ENCODE measurements around the gene DOP1B.

DOP1B gene

DNA sequence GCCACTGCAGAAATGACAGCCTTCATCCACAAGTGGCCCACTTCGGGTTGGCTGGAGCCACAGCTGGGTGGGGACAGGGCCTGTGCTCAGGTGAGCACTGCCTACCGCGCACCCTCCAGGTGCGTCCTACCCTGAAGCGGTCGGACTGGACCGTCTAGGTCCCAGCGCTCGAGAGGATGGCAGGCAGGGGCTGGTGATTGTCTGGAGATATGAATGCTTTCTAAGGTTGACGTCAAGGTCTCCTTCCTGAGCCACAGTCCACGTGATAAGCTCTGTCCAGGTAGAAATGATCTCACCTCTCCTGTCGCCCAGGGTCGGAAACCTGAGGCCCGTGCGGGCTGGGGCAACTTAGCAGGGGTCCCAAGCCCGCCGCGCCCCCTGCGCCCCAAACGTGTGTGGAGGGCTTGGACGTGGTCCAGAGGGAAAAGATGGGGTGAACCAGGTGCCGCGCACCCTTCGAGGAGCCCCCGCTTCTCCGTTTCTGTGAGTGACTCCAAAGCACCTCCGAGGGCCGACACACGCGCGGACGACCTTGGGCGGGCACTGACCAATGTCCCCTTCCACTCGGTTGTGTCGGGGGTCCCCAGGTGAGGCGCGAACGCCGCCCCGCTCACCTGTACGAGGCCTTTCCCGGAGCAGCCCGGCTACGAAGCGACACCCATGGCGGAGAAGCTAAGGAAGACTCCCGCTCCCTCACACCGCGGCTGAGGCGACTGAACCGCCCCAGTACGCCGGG is 853 bp upstream of the DOP1B start:
- Histone ChIP-seq H3K27me3 (ENCODE audit: insufficient read depth, low read depth) (no peaks in the 10 kb centered on the region; the same call in 1 of the 2 replicates), H3K79me2 (ENCODE audit: insufficient read depth, low read depth) (no peaks in the 10 kb centered on the region), H3K36me3 (ENCODE audit: insufficient read depth) (no peaks in the 10 kb centered on the region), H3K9ac (peak overlapping the region; percentile 12; the same call in 1 of the 2 replicates), H3K4me1 (ENCODE audit: low read depth, poor library complexity, severe bottlenecking) (peaks cover 15% of the 10 kb centered on the region), H3K27ac (no peak overlapping the region), H2AFZ (ENCODE audit: low read depth) (peak overlapping the region; percentile 72), H4K20me1 (ENCODE audit: insufficient read depth) (no peaks in the 10 kb centered on the region), H3K4me3 (IDR thresholded peaks at IDR 0.05; ENCODE audit: insufficient read depth, low read depth, low read length) (no peak overlapping the region), H3K4me2 (peak overlapping the region; percentile 59)
- TF ChIP-seq, protein P1, sequence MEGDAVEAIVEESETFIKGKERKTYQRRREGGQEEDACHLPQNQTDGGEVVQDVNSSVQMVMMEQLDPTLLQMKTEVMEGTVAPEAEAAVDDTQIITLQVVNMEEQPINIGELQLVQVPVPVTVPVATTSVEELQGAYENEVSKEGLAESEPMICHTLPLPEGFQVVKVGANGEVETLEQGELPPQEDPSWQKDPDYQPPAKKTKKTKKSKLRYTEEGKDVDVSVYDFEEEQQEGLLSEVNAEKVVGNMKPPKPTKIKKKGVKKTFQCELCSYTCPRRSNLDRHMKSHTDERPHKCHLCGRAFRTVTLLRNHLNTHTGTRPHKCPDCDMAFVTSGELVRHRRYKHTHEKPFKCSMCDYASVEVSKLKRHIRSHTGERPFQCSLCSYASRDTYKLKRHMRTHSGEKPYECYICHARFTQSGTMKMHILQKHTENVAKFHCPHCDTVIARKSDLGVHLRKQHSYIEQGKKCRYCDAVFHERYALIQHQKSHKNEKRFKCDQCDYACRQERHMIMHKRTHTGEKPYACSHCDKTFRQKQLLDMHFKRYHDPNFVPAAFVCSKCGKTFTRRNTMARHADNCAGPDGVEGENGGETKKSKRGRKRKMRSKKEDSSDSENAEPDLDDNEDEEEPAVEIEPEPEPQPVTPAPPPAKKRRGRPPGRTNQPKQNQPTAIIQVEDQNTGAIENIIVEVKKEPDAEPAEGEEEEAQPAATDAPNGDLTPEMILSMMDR (conservative IDR thresholded peaks at IDR 0.05; ENCODE audit: low read depth, low read length) = no peak

DNA sequence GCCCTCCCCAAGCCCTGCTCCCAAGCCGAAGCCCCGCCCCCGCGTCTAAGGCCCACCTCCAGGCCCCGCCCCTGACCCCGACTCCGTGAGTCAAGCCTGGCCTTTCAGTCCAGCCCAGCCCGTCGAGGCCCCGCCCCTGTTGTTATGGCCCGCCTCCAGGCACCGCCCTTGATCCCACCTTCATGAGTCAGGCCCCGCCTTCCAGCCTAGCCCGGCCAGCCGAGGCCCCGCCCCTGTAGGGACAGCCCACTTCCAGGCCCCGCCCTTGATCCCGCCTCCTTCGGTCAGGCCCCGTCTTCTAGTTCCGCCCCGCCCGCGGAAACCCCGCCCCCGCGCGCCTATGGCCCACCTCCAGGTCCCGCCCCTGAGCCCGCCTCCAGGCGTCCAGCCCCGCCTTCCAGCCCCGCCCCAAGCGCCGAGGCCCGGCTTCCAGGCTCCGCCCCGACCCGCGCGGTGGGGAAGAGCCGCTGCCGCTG is 247 bp upstream of the DOP1B start:
- Histone ChIP-seq H3K4me3 (IDR thresholded peaks at IDR 0.05; ENCODE audit: insufficient read depth, low read depth, low read length) (no peak overlapping the region), H3K4me2 (peak overlapping the region; percentile 76), H3K9ac (peak overlapping the region; percentile 65; the same call in 1 of the 2 replicates), H4K20me1 (ENCODE audit: insufficient read depth) (no peaks in the 10 kb centered on the region), H3K4me1 (ENCODE audit: low read depth, poor library complexity, severe bottlenecking) (peaks cover 15% of the 10 kb centered on the region), H3K27ac (no peak overlapping the region), H3K36me3 (ENCODE audit: insufficient read depth) (no peaks in the 10 kb centered on the region), H3K79me2 (ENCODE audit: insufficient read depth, low read depth) (no peaks in the 10 kb centered on the region), H2AFZ (ENCODE audit: low read depth) (peak overlapping the region; percentile 81), H3K27me3 (ENCODE audit: insufficient read depth, low read depth) (no peaks in the 10 kb centered on the region; the same call in 1 of the 2 replicates)
- TF ChIP-seq, protein P1 (conservative IDR thresholded peaks at IDR 0.05; ENCODE audit: low read depth, low read length) = no peak

DNA sequence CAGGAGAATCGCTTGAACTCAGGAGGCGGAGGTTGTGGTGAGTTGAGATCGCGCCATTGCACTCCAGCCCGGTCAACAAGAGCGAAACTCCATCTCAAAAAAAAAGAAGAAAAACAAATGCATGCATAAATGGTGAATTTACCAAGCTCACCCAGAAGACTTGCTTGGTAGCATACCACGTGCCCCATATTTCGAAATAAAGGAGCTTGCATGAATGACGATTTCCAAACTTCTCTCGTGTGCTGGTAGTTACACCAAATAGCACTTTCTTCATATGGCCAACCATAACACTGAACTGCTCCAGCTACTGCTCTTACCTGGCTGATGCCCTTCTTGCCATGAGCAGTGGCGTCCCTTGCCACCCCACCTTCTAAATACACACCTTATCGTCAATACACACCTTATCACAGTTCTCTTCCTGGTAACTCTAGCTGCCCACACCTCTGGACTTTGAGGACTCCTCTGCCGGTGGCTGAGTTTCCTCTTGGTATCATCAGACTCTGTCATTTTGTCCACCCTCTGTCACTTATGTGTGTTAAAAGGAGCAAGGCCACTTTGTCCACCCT is 2.8 kb downstream of the DOP1B start:
- H3K27ac ChIP-seq = no peak overlapping the region
- TF ChIP-seq, protein P1 (conservative IDR thresholded peaks at IDR 0.05; ENCODE audit: low read depth, low read length) = no peak
- peaks cover 7% of the 10 kb centered on the region for H3K4me1 ChIP-seq (ENCODE audit: low read depth, poor library complexity, severe bottlenecking)
- H3K9ac ChIP-seq = no peak overlapping the region
- H3K79me2 ChIP-seq (ENCODE audit: insufficient read depth, low read depth) = no peaks in the 10 kb centered on the region
- no peaks in the 10 kb centered on the region for H4K20me1 ChIP-seq (ENCODE audit: insufficient read depth)
- H2AFZ ChIP-seq (ENCODE audit: low read depth) = no peak overlapping the region
- H3K4me3 ChIP-seq (IDR thresholded peaks at IDR 0.05; ENCODE audit: insufficient read depth, low read depth, low read length) = no peak overlapping the region
- no peak overlapping the region for H3K4me2 ChIP-seq
- H3K36me3 ChIP-seq (ENCODE audit: insufficient read depth) = no peaks in the 10 kb centered on the region
- H3K27me3 ChIP-seq (ENCODE audit: insufficient read depth, low read depth) = no peaks in the 10 kb centered on the region; the same call in 1 of the 2 replicates

DNA sequence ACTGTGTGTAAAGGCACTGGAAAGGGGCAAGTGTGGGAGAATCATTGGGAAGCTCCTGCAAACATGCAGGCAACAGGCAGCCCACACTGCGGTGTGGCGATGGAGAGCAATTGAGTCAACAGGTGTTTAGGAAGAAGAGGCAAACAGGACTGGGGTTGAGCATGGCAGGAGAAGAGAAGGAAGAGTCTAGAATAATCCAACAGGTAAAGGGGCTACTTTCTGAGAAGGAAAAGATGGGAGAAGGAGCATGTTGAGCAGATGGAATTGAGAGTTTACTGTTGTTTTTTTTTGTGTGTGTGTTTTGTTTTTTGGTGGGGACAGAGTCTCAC is 4.2 kb downstream of the DOP1B start:
- no peaks in the 10 kb centered on the region for H4K20me1 ChIP-seq (ENCODE audit: insufficient read depth)
- no peak overlapping the region for H2AFZ ChIP-seq (ENCODE audit: low read depth)
- no peak overlapping the region for H3K27ac ChIP-seq
- H3K27me3 ChIP-seq (ENCODE audit: insufficient read depth, low read depth) = no peaks in the 10 kb centered on the region; the same call in 1 of the 2 replicates
- TF ChIP-seq, protein P1 (conservative IDR thresholded peaks at IDR 0.05; ENCODE audit: low read depth, low read length) = no peak
- H3K4me3 ChIP-seq (IDR thresholded peaks at IDR 0.05; ENCODE audit: insufficient read depth, low read depth, low read length) = no peak overlapping the region
- no peaks in the 10 kb centered on the region for H3K79me2 ChIP-seq (ENCODE audit: insufficient read depth, low read depth)
- no peaks in the 10 kb centered on the region for H3K36me3 ChIP-seq (ENCODE audit: insufficient read depth)
- peaks cover 7% of the 10 kb centered on the region for H3K4me1 ChIP-seq (ENCODE audit: low read depth, poor library complexity, severe bottlenecking)
- H3K9ac ChIP-seq = no peak overlapping the region
- no peak overlapping the region for H3K4me2 ChIP-seq

Data from KMS-11 (cell line).